ENCODE results near the gene ALPK1.
"Not testable (repeated sequence)": the region's sequence is repeated elsewhere in the genome, so short reads cannot be mapped to it uniquely, and the experiment has no call there.

Gene ALPK1

GRCh38 chr4:112284662-112285411 lies 12.3 kb upstream of the ALPK1 start:
- peak in 2 of 5 donors; percentile 13 to 25 for DNase-seq

- peak in 1 of 5 donors; percentile 76 for DNase-seq
These were observed 9.7 kb upstream of the ALPK1 start for GRCh38 chr4:112287258-112287989.

- DNase-seq, result peak in 2 of 5 donors; percentile 10 to 87
These were observed 8.7 kb upstream of the ALPK1 start for GRCh38 chr4:112288455-112288854.

GRCh38 chr4:112289407-112290253 lies 7.5 kb upstream of the ALPK1 start:
- DNase-seq, result no peak

- peak in 1 of 5 donors; percentile 60 for DNase-seq
These were observed 6.8 kb upstream of the ALPK1 start for GRCh38 chr4:112290341-112290740.

- DNase-seq, result no peak
These were observed 2.6 kb downstream of the ALPK1 start for GRCh38 chr4:112299721-112300120.

- peak in 1 of 5 donors; percentile 42 for DNase-seq
These were observed 5.4 kb downstream of the ALPK1 start for GRCh38 chr4:112302320-112303274.

- DNase-seq, result not testable (repeated sequence)
These were observed 8.3 kb downstream of the ALPK1 start for GRCh38 chr4:112305477-112305876.

GRCh38 chr4:112309263-112309791 lies 12.2 kb downstream of the ALPK1 start:
- peak in 1 of 5 donors; percentile 46 for DNase-seq

- DNase-seq, result no peak
These were observed 14.3 kb downstream of the ALPK1 start for GRCh38 chr4:112311516-112311915.

GRCh38 chr4:112312610-112313239 lies 15.6 kb downstream of the ALPK1 start:
- DNase-seq, result peak in 1 of 5 donors; percentile 51

GRCh38 chr4:112315446-112315845 lies 18.3 kb downstream of the ALPK1 start:
- no peak for DNase-seq

GRCh38 chr4:112316360-112316759 lies 19.2 kb downstream of the ALPK1 start:
- no peak for DNase-seq

GRCh38 chr4:112318239-112319142 lies 21.3 kb downstream of the ALPK1 start:
- DNase-seq, result peak in 1 of 5 donors; percentile 32

- peak; percentile 51 to 77 (median 67) for DNase-seq
These were observed 24.9 kb downstream of the ALPK1 start for GRCh38 chr4:112321776-112322684.

GRCh38 chr4:112322866-112323265 lies 25.7 kb downstream of the ALPK1 start:
- no peak for DNase-seq

GRCh38 chr4:112325530-112325929 lies 28.4 kb downstream of the ALPK1 start:
- no peak for DNase-seq

- peak in 1 of 5 donors; percentile 57 for DNase-seq
These were observed 31.0 kb downstream of the ALPK1 start for GRCh38 chr4:112327965-112328733.
